Measurements from ENCODE around the gene CSHL1. TPM values are rescaled to one million over a fixed set of nuclear protein-coding genes. Genes with fewer than 3 reads are reported as not detected.

Gene CSHL1
- total RNA-seq, 1 donor from 2014 or later: not detected

DNA sequence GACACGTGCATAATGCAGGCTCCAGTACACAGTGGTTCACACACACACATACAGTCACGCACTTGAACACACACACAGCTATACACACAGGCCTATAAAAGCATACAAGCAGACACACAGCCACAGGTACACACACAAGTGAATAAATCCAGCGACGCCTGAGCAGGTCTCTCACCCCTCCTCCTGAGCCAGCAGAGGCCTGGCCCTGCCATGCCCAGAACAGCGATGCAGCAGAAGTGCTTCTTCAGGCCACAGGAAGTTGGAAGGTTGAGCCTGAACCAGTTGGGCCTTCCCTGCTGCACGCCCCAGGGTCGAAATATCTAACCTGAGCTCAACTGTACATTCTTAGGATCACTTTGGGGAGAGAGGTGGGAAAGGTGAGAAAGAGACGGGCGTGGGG lies 28.3 kb upstream of the CSHL1 start:
- DNase-seq (no peak), ATAC-seq (no peak)
- Histone ChIP-seq H3K27me3 (ENCODE audit: low read depth) (no peaks in the 10 kb centered on the region), H3K36me3 (no peaks in the 10 kb centered on the region), H3K4me1 (no peaks in the 10 kb centered on the region), H3K27ac (no peak overlapping the region), H3K9me3 (no peaks in the 10 kb centered on the region), H3K4me3 (no peak overlapping the region)
- TF ChIP-seq, protein P1, sequence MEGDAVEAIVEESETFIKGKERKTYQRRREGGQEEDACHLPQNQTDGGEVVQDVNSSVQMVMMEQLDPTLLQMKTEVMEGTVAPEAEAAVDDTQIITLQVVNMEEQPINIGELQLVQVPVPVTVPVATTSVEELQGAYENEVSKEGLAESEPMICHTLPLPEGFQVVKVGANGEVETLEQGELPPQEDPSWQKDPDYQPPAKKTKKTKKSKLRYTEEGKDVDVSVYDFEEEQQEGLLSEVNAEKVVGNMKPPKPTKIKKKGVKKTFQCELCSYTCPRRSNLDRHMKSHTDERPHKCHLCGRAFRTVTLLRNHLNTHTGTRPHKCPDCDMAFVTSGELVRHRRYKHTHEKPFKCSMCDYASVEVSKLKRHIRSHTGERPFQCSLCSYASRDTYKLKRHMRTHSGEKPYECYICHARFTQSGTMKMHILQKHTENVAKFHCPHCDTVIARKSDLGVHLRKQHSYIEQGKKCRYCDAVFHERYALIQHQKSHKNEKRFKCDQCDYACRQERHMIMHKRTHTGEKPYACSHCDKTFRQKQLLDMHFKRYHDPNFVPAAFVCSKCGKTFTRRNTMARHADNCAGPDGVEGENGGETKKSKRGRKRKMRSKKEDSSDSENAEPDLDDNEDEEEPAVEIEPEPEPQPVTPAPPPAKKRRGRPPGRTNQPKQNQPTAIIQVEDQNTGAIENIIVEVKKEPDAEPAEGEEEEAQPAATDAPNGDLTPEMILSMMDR (IDR thresholded peaks at IDR 0.05): no peak
- intact Hi-C loops (cut with DNase I): no loop called here

DNA sequence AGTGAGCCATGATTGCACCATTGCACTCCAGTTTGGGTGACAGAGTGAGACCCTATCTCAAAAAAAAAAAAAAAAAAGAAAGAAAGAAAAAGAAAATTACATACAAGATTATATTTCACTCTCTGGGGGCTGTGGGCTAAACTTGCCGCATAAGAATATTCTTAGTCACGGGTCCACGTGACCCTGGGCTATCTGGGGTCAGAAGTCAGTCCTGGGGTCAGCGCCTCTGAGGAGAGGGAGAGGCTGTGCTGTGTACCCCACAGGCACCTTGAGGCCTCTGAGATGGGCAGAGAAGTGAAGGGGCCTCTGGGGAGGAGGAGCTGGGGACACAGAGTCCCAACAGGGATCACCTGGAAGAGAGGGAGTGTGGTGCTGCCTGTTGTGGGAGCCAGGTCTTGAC lies 26.9 kb upstream of the CSHL1 start:
- TF ChIP-seq, protein P1 (IDR thresholded peaks at IDR 0.05): no peak
- H3K4me3 ChIP-seq: no peak overlapping the region
- no peaks in the 10 kb centered on the region for H3K27me3 ChIP-seq (ENCODE audit: low read depth)
- H3K9me3 ChIP-seq: no peaks in the 10 kb centered on the region
- no peak overlapping the region for H3K27ac ChIP-seq
- intact Hi-C loops (cut with DNase I): no loop called here
- no peaks in the 10 kb centered on the region for H3K36me3 ChIP-seq
- DNase-seq (no peak), ATAC-seq (no peak)
- H3K4me1 ChIP-seq: no peaks in the 10 kb centered on the region

DNA sequence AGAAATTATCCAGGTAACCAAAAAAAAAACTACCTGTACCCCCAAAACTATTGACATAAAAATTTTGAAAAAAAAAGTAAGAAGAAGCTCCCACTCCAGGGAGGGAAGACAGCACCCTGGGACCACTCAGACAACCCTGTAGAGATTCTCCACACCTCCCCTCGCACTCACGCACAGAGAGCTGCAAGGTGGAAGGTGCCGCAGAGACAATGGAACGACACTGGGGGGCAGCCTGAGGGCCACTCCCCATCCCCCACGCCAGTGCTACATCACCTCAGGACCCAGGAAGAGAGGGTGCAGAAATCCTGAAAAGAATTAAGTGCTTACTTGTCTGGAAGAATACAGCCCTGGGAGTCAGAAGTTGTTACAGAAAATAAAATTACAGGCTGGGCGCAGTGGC lies 26.3 kb upstream of the CSHL1 start:
- Histone ChIP-seq H3K4me1 (peaks cover 2% of the 10 kb centered on the region), H3K36me3 (no peaks in the 10 kb centered on the region), H3K9me3 (no peaks in the 10 kb centered on the region), H3K27ac (no peak overlapping the region), H3K27me3 (ENCODE audit: low read depth) (no peaks in the 10 kb centered on the region), H3K4me3 (no peak overlapping the region)
- TF ChIP-seq, protein P1 (IDR thresholded peaks at IDR 0.05): no peak
- ATAC-seq (no peak), DNase-seq (no peak)
- intact Hi-C loops (cut with DNase I): no loop called here

GRCh38 chr17:63934183-63935112 lies 23.4 kb upstream of the CSHL1 start:
- Histone ChIP-seq H3K36me3 (no peaks in the 10 kb centered on the region), H3K4me3 (no peak overlapping the region), H3K4me1 (peaks cover 20% of the 10 kb centered on the region), H3K9me3 (no peaks in the 10 kb centered on the region), H3K27ac (no peak overlapping the region), H3K27me3 (ENCODE audit: low read depth) (no peaks in the 10 kb centered on the region)
- DNase-seq (no peak), ATAC-seq (no peak)
- intact Hi-C loops (cut with DNase I): no loop called here
- TF ChIP-seq, protein P1 (IDR thresholded peaks at IDR 0.05): no peak

- peaks cover 20% of the 10 kb centered on the region for H3K4me1 ChIP-seq
- TF ChIP-seq, protein P1 (IDR thresholded peaks at IDR 0.05): no peak
- H3K27me3 ChIP-seq (ENCODE audit: low read depth): no peaks in the 10 kb centered on the region
- ATAC-seq (no peak), DNase-seq (no peak)
- H3K36me3 ChIP-seq: no peaks in the 10 kb centered on the region
- no peak overlapping the region for H3K27ac ChIP-seq
- no peak overlapping the region for H3K4me3 ChIP-seq
- intact Hi-C loops (cut with DNase I): no loop called here
- H3K9me3 ChIP-seq: no peaks in the 10 kb centered on the region
These were observed 22.5 kb upstream of the CSHL1 start for GRCh38 chr17:63933598-63933997.
